ENCODE measurements around the gene LRRC36.

GRCh38 chr16:67350324-67350723 lies 23.7 kb downstream of the LRRC36 start:
- TF ChIP-seq CTCF (conservative IDR thresholded peaks at IDR 0.05) = no peak
- no peak for TF ChIP-seq EZH2 (IDR thresholded peaks at IDR 0.05; ENCODE audit: low read depth)
